A549 (cell line): ENCODE data around the gene PTPRS. TPM values are rescaled to one million over a fixed set of nuclear protein-coding genes. Genes with fewer than 3 reads are reported as not detected.

Experiments used
- ATAC-seq, 2 experiments: fragments of 200-7000 bp in 1 of 2; fragments of >200 bp in 1 of 2; cut with Nextera tagmentation in 1 of 2; cut with Tn5 transposase in 1 of 2; 3 replicates each; pipeline versions ENCODE4 v1.8.0 to v1.9.1; 2018 to 2020; ENCODE audit warnings: mild to moderate bottlenecking in 1 of 2, moderate library complexity in 1 of 2
- CTCF ChIA-PET: fragments of 300-600 bp; sonication (Branson Sonifier 250); formaldehyde crosslinking; extraction: SDS; loops from one replicate; lab custom pipeline; 2021; ENCODE audit warnings: antibody characterized with exemption, inconsistent platforms; lab: Yijun Ruan, JAX
- POLR2A ChIA-PET: fragments of 350-600 bp; formaldehyde crosslinking; extraction: SDS; loops from one replicate; lab custom pipeline; 2021; ENCODE audit warnings: antibody characterized with exemption, inconsistent platforms; lab: Yijun Ruan, JAX
- DNase-seq, 2 experiments: peaks; one replicate each; pipeline versions ENCODE4 v3.0.0 to v3.0.0-alpha.2; 2011 to 2016; ENCODE audit warnings: low read depth in 1 of 2, low spot score in 1 of 2
- FAIRE-seq: peaks from 2 replicates; lab custom pipeline; 2011; peaks lifted over from hg19 to GRCh38; lab: Jason Lieb, UNC
- H3K27ac ChIP-seq, 2 experiments: fragments of >200 bp; sonication (Bioruptor Twin); formaldehyde crosslinking; 3 replicates each; pipeline ENCODE4 v1.5.1; 2016 to 2017
- H3K4me1 ChIP-seq: fragments of >200 bp; sonication (Bioruptor Twin); formaldehyde crosslinking; 3 replicates; pipeline ENCODE4 v1.6.1; 2016
- H3K4me2 ChIP-seq: fragments of >200 bp; sonication (Bioruptor Twin); formaldehyde crosslinking; 3 replicates; pipeline ENCODE4 v1.6.1; 2016
- H3K4me3 ChIP-seq: fragments of >200 bp; sonication (Bioruptor Twin); formaldehyde crosslinking; 3 replicates; pipeline ENCODE4 v1.5.1; 2016
- H3K9me3 ChIP-seq: fragments of >200 bp; sonication (Bioruptor Twin); formaldehyde crosslinking; 3 replicates; pipeline ENCODE4 v1.6.1; 2016
- CBX8 ChIP-seq: fragments of 200-600 bp; sonication (generic); IDR thresholded peaks from 2 replicates; pipeline ENCODE4 v1.6.1; 2016
- ESRRA ChIP-seq: fragments of 150-350 bp; IDR thresholded peaks from 2 replicates; pipeline ENCODE4 v1.6.1; 2014; ENCODE audit warnings: mild to moderate bottlenecking, low read length, borderline replicate concordance
- FOSL2 ChIP-seq, 2 experiments: fragments of 450-650 bp in 1 of 2; fragments of >200 bp in 1 of 2; sonication (Bioruptor Twin) in 1 of 2; formaldehyde crosslinking; IDR thresholded peaks; 2 replicates each; pipeline versions ENCODE4 v1.5.0 to v1.6.1; 2016 to 2020; ENCODE audit warnings: mild to moderate bottlenecking in 1 of 2, moderate library complexity in 1 of 2
- GATA3 ChIP-seq: IDR thresholded peaks from 2 replicates; pipeline ENCODE4 v1.6.1; 2012; ENCODE audit warnings: borderline replicate concordance
- KDM1A ChIP-seq: fragments of 200-600 bp; sonication (generic); IDR thresholded peaks from 2 replicates; pipeline ENCODE4 v1.6.1; 2016; ENCODE audit warnings: low read depth, mild to moderate bottlenecking
- MYC ChIP-seq: IDR thresholded peaks from 2 replicates; pipeline ENCODE4 v1.6.1; 2012; ENCODE audit warnings: mild to moderate bottlenecking, inconsistent platforms, low read length, improper control_type of control experiment, borderline replicate concordance
- NR3C1 ChIP-seq: fragments of >200 bp; sonication (Bioruptor Twin); formaldehyde crosslinking; IDR thresholded peaks from 3 replicates; pipeline ENCODE4 v1.6.1; 2017
- PHF8 ChIP-seq: fragments of 200-600 bp; sonication (generic); IDR thresholded peaks from 2 replicates; pipeline ENCODE4 v1.6.1; 2016; ENCODE audit warnings: low read depth, mild to moderate bottlenecking, antibody characterized with exemption, moderate library complexity, borderline replicate concordance
- POLR2AphosphoS2 ChIP-seq: conservative IDR thresholded peaks from 2 replicates; pipeline ENCODE4 v1.6.1; 2012; ENCODE audit warnings: low read length, improper control_type of control experiment, inconsistent platforms
- RFX5 ChIP-seq: fragments of 450-650 bp; IDR thresholded peaks from 2 replicates; pipeline ENCODE4 v1.7.1; 2014; ENCODE audit warnings: antibody characterized with exemption, mild to moderate bottlenecking, moderate library complexity
- SMC3 ChIP-seq: fragments of >200 bp; sonication (Bioruptor Twin); formaldehyde crosslinking; IDR thresholded peaks from 3 replicates; pipeline ENCODE4 v1.6.1; 2018; ENCODE audit warnings: inconsistent platforms
- SREBF2 ChIP-seq: fragments of 450-650 bp; IDR thresholded peaks from 2 replicates; pipeline ENCODE4 v1.6.1; 2014; ENCODE audit warnings: mild to moderate bottlenecking, moderate library complexity
- ZFP36 ChIP-seq: fragments of 450-650 bp; IDR thresholded peaks from 2 replicates; pipeline ENCODE4 v1.6.1; 2014; ENCODE audit warnings: borderline replicate concordance; ENCODE audit not compliant: partially characterized antibody
- WGBS: methylation state at CpG from one replicate; pipeline ENCODE4 v1.1.6; 2017; ENCODE audit errors: missing lambda C conversion rate; 5-methylcytosine and 5-hydroxymethylcytosine counted together
- polyA plus RNA-seq, 4 experiments: library from polyadenylated mRNA; depleted of rRNA in 3 of 4; stranded (reverse); fragments of >200 nt; fragmentation: RNase III in 1 of 4; extraction: RNeasy Plus Mini Kit Qiagen cat#74134 plus additional on column Dnase treatment in 1 of 4; gene quantifications; 2 replicates in 3 of 4; 3 replicates in 1 of 4; pipeline ENCODE4 v1.2.3, GENCODE V29; 2011 to 2017
- TF ChIP-seq, protein P1 (sequence below): fragments of 450-650 bp; IDR thresholded peaks from 2 replicates; pipeline ENCODE4 v1.6.1; 2014; ENCODE audit warnings: antibody characterized with exemption
- TF ChIP-seq, protein P2 (sequence below): fragments of 250-450 bp; sonication (Bioruptor Pico); IDR thresholded peaks from 2 replicates; pipeline ENCODE4 v1.5.0; 2020; ENCODE audit warnings: low read depth, mild to moderate bottlenecking, moderate library complexity
- TF ChIP-seq, protein P3 (sequence below): IDR thresholded peaks from 2 replicates; pipeline ENCODE4 v1.6.1; 2012

PTPRS gene
- polyA plus RNA-seq, 2 of the 4 experiments (the other 2 are of a cell fraction) = 22.3 to 44.7 TPM

DNA sequence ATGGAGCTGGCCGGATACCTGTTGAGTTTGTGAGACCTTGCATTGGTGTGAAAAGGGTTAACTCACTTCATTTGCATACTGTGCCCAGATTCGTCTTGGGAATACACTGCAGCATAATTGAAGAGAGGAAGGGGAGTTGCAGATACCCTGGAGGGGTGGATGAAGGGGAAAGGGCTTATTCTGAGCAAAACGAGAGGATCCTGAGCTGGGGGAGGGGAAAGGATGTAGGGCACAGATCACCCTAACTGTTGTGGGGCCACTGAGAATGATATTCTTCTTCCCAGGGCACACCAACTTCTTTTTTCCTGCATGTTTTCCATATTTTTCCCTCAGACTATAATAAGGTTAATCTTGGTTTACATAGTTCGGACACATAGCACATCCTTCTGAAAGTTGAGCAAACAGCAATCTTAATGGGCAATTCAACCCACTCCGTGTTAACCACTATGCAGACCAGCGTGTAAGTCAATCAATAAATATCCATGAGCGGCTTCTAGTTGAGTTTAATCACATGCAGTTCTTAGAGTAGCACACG is 11.7 kb upstream of the PTPRS start (continued):
- TF ChIP-seq MYC = no peak
- no peak for TF ChIP-seq POLR2AphosphoS2
- TF ChIP-seq ESRRA = no peak
- TF ChIP-seq SMC3 = no peak

DNA sequence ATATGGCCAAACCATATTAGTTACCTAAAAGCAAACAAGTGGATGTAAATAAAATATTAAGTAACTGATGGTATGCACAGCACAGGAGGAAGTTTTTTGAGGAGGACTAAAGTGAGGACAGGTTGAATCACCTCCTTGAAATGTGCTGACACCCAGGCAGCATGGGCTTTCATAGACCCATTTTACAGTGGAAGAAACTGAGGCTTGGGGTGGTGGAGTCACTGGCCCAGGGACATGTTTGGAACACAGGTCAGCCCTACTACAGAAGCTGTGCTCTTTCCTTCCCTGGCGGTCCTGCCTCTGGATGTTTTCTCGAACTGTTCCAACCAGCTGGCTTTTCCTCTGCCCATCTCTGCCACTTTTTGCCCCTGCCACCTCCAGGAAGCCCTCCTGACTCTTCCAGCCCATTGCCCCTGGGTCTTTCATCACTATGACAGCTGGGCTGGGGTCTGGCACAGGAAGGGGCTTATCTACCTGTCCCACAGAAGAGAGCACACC is 11.2 kb upstream of the PTPRS start:
- H3K27ac ChIP-seq = peak overlapping the region in 1 of 2 experiments; percentile 85; a peak in 4 of 6 replicates
- no peaks in the 10 kb centered on the region; the same call in 2 of the 3 replicates for H3K4me1 ChIP-seq
- no peak overlapping the region for H3K4me2 ChIP-seq
- FAIRE-seq (no peak), DNase-seq (no peak), ATAC-seq (no peak)
- ChIA-PET CTCF (no interaction called here), POLR2A (no interaction called here)
- TF ChIP-seq ZFP36 = peak; percentile 67
- no peak for TF ChIP-seq CBX8
- no peak for TF ChIP-seq GATA3
- 49% methylated on average over 2 of the region's 2 CpGs for WGBS
- H3K4me3 ChIP-seq = no peak overlapping the region
- no peaks in the 10 kb centered on the region for H3K9me3 ChIP-seq

DNA sequence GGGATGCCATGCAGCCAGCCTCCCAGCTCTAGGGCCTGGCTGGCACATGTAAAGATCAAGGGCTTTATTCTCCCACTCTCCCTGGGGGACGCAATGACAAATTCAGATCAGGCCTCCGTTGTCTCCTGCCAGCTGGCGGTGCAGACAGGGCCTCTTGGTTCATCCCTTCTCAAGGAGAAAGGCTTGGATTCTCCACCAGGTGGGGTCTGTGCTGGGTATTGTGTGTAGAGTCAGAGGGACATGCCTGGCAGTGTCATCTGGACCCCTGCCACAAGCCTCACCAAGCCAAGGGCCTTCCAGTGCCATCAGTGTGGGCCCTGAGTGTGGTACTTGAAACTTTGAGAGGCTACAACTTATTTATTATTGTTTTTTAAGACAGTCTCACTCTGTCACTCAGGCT is 8.4 kb upstream of the PTPRS start:
- Histone ChIP-seq H3K4me1 (peaks cover 14% of the 10 kb centered on the region; the same call in 2 of the 3 replicates), H3K27ac (no peak overlapping the region; a peak in 1 of 6 replicates), H3K9me3 (no peaks in the 10 kb centered on the region), H3K4me3 (no peak overlapping the region), H3K4me2 (no peak overlapping the region)
- ChIA-PET CTCF (interaction anchor here (0.6 to 1.2 kb wide), 5 partner anchors 8 to 224 kb away, joined by 3 to 4 read pairs (median 3); partner anchors contain the start of gene PTPRS), POLR2A (no interaction called here)
- 71% methylated on average over 3 of the region's 3 CpGs for WGBS
- peak in 1 of 2 experiments; percentile 33 for DNase-seq
- TF ChIP-seq SREBF2 (no peak), KDM1A (no peak), PHF8 (no peak), FOSL2 (IDR thresholded peaks at IDR 0.05) (no peak), FOSL2 (CRISPR knock-in tag; IDR thresholded peaks at IDR 0.05) (no peak), NR3C1 (no peak)
- TF ChIP-seq, protein P1, sequence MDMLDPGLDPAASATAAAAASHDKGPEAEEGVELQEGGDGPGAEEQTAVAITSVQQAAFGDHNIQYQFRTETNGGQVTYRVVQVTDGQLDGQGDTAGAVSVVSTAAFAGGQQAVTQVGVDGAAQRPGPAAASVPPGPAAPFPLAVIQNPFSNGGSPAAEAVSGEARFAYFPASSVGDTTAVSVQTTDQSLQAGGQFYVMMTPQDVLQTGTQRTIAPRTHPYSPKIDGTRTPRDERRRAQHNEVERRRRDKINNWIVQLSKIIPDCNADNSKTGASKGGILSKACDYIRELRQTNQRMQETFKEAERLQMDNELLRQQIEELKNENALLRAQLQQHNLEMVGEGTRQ = no peak
- FAIRE-seq = no peak
- peak; percentile 62 to 67; a peak in 3 of 6 replicates for ATAC-seq

DNA sequence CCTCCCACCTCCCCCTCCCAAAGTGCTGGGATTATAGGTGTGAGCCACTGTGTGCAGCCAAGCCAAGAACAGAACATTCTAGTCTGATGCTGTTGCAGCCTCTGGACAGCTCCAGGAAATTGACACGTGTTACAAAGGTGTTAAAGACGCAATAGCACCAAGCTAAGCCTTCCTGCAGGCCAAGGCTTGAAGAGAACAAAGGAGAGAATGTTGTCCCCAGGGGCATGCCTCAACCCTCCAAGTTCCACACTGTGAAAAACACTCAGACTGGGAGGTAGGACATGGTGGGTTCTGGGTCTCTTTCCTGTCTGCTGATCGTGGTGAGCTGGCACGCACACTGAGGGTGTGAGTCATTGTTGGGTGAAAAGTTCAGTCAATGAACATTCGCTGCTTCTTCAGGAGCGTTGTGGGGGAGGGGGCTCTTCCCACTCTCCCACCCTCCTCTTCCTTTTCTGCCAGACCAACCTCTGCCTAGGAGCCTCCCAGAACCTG is 5.3 kb upstream of the PTPRS start:
- TF ChIP-seq, protein P2, sequence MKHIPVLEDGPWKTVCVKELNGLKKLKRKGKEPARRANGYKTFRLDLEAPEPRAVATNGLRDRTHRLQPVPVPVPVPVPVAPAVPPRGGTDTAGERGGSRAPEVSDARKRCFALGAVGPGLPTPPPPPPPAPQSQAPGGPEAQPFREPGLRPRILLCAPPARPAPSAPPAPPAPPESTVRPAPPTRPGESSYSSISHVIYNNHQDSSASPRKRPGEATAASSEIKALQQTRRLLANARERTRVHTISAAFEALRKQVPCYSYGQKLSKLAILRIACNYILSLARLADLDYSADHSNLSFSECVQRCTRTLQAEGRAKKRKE (CRISPR knock-in tag) = no peak
- TF ChIP-seq RFX5 (no peak), PHF8 (no peak)
- TF ChIP-seq, protein P3, sequence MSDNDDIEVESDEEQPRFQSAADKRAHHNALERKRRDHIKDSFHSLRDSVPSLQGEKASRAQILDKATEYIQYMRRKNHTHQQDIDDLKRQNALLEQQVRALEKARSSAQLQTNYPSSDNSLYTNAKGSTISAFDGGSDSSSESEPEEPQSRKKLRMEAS = peak; percentile 71
- POLR2A ChIA-PET = no interaction called here
- CTCF ChIA-PET = no interaction called here
- H3K27ac ChIP-seq = peak overlapping the region; percentile 58 to 63; a peak in 3 of 6 replicates
- no peaks in the 10 kb centered on the region for H3K9me3 ChIP-seq
- peaks cover 14% of the 10 kb centered on the region; the same call in 2 of the 3 replicates for H3K4me1 ChIP-seq
- no peak overlapping the region for H3K4me3 ChIP-seq
- ATAC-seq (peak; percentile 45 to 68; a peak in 2 of 6 replicates), DNase-seq (no peak), FAIRE-seq (no peak)
- H3K4me2 ChIP-seq = peak overlapping the region; percentile 32
- WGBS = 21% methylated on average over 6 of the region's 6 CpGs
